Measurements from ENCODE around the gene UAP1L1.

UAP1L1 gene

DNA sequence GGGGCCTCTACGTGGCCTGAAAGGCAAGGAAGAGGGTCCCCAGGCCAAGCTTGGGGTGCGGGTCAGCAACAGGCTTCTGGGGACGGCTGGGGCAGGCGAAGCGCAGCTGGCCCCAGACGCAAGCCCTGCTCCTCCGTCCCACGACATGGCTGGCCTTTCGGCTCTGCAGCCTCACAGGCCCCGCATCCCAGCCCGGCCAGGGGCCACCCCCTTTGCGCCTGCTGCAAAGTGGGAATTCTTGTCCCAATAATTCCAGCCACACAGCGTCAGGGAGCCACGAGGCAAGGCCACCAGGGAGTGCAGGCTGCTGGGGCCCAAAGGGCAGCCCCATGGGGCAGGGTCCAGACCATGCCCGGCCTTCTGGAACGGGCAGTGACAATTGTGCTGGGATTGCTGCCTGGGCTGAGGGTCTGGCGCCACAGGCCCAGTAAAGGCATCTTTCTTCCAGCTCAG is 22.4 kb upstream of the UAP1L1 start:
- DNase-seq: no peak
- TF ChIP-seq EZH2 (optimal IDR thresholded peaks at IDR 0.05; ENCODE audit: low read depth, low read length): no peak
- no peak for TF ChIP-seq EZH2phosphoT487 (IDR thresholded peaks at IDR 0.05; ENCODE audit: low read length)
- TF ChIP-seq, protein P1, sequence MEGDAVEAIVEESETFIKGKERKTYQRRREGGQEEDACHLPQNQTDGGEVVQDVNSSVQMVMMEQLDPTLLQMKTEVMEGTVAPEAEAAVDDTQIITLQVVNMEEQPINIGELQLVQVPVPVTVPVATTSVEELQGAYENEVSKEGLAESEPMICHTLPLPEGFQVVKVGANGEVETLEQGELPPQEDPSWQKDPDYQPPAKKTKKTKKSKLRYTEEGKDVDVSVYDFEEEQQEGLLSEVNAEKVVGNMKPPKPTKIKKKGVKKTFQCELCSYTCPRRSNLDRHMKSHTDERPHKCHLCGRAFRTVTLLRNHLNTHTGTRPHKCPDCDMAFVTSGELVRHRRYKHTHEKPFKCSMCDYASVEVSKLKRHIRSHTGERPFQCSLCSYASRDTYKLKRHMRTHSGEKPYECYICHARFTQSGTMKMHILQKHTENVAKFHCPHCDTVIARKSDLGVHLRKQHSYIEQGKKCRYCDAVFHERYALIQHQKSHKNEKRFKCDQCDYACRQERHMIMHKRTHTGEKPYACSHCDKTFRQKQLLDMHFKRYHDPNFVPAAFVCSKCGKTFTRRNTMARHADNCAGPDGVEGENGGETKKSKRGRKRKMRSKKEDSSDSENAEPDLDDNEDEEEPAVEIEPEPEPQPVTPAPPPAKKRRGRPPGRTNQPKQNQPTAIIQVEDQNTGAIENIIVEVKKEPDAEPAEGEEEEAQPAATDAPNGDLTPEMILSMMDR (IDR thresholded peaks at IDR 0.05; ENCODE audit: low read length): no peak
- Histone ChIP-seq H3K36me3 (replicated peaks; ENCODE audit: insufficient read depth, low read length) (no peaks in the 10 kb centered on the region), H3F3A (ENCODE audit: insufficient read depth, low read length) (no peaks in the 10 kb centered on the region), H3K27me3 (replicated peaks; ENCODE audit: insufficient read depth, low read length) (peaks cover 72% of the 10 kb centered on the region), H4K20me1 (ENCODE audit: insufficient read depth, low read length) (no peaks in the 10 kb centered on the region), H3K4me3 (ENCODE audit: low read length) (no peak overlapping the region), H3K9me3 (replicated peaks; ENCODE audit: insufficient read depth, low read length) (no peaks in the 10 kb centered on the region), H3K9me2 (replicated peaks; ENCODE audit: insufficient read depth, low read length) (no peaks in the 10 kb centered on the region), H3K4me2 (ENCODE audit: low read depth, low read length) (no peak overlapping the region), H3K9ac (ENCODE audit: low read length) (no peak overlapping the region), H3K79me2 (ENCODE audit: low read length) (no peaks in the 10 kb centered on the region), H2AFZ (ENCODE audit: low read length) (no peak overlapping the region), H3K27ac (ENCODE audit: low read length) (no peak overlapping the region), H3K4me1 (ENCODE audit: low read length) (no peaks in the 10 kb centered on the region)

DNA sequence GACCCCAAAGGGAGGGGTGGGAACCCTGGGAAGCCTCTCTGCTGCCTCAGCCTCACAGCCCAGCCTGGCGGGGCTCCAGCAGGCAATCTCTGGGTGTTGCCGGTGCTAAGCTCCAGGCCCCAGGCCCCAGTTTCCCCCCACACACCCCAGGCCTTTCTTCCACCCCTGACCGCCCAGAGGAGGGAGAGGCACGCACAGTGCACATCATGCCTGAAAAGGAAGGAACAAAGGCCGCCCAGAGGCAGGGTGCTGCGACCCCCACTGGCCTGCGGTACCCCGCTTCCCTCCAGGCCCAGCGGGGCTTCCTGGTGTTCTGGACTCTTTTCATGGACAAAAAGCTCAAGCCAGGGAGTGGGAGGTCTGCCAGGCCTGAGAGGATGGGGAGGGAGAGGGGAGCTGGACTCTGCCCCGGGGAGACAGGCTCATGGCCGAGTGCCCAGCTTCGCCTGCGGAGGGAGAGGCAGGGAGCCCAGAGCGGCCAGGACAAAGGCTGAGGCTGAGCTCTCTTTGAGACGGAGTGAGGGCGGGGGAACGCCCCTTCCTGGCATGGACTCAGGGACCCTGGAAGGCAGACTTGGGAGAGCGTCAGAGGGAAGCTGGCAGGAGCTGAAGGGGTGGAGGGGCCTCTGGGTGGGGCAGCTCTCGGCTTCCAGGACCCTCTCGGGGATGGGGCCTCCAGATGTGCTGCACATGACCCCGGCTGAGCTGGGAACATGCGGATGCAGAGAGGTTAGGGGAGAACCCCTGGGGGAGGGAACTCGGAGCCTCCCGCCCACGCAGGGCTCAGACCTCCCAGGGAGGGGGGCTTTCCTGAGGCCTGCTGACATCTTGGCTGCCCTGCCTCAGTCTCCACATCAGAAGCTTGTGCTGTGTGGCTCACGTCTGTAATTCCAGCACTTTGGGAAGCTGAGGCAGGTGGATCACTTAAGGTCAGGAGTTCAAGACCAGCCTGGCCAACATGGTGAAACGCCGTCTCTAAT is 21.6 kb upstream of the UAP1L1 start:
- no peak for DNase-seq

DNA sequence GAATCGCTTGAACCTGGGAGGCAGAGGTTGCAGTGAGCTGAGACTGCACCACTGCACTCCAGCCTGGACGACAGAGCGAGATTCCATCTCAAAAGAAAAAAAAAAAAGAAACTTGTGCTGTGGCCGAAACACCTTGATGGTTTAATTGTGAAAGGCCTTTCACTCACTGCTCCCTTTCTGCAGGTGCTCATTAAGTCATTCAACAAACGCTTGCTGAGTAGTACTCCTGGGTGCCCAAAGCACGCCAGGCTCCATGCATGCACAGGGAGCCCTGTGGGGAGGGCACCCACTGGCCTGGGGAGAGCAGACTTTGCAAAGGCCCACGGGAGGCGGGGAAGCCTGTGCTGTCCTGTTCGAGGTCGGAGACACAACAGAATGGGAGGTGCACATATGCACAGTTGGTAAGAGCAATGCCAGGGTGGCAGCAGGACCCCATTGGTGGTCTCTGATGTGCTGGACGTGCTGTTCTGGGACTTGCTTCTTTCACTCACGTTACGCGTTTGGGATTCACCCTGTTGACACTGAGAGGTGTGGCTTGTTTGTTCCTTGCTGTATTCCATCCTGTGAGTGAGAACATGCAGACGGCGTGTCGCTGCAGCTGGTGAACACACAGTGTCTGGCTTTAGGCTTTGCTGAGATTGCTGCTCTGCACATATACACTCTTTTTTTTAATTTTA is 20.4 kb upstream of the UAP1L1 start:
- no peaks in the 10 kb centered on the region for H3K79me2 ChIP-seq (ENCODE audit: low read length)

More for the DNA sequence above, 21.6 kb upstream of the UAP1L1 start:
- Histone ChIP-seq H3K9me2 (replicated peaks; ENCODE audit: insufficient read depth, low read length) (no peaks in the 10 kb centered on the region), H3K79me2 (ENCODE audit: low read length) (no peaks in the 10 kb centered on the region), H3K4me2 (ENCODE audit: low read depth, low read length) (no peak overlapping the region), H3K36me3 (replicated peaks; ENCODE audit: insufficient read depth, low read length) (no peaks in the 10 kb centered on the region), H3K9me3 (replicated peaks; ENCODE audit: insufficient read depth, low read length) (no peaks in the 10 kb centered on the region), H3K27ac (ENCODE audit: low read length) (no peak overlapping the region), H3K4me1 (ENCODE audit: low read length) (no peaks in the 10 kb centered on the region), H2AFZ (ENCODE audit: low read length) (no peak overlapping the region), H3K9ac (ENCODE audit: low read length) (no peak overlapping the region), H4K20me1 (ENCODE audit: insufficient read depth, low read length) (no peaks in the 10 kb centered on the region), H3K27me3 (replicated peaks; ENCODE audit: insufficient read depth, low read length) (peaks cover 71% of the 10 kb centered on the region), H3F3A (ENCODE audit: insufficient read depth, low read length) (no peaks in the 10 kb centered on the region), H3K4me3 (ENCODE audit: low read length) (no peak overlapping the region)
- TF ChIP-seq, protein P1 (IDR thresholded peaks at IDR 0.05; ENCODE audit: low read length): no peak
- TF ChIP-seq EZH2phosphoT487 (IDR thresholded peaks at IDR 0.05; ENCODE audit: low read length): no peak
- TF ChIP-seq EZH2 (optimal IDR thresholded peaks at IDR 0.05; ENCODE audit: low read depth, low read length): no peak

More for the DNA sequence above, 20.4 kb upstream of the UAP1L1 start:
- no peak for DNase-seq
- Histone ChIP-seq H3K4me3 (ENCODE audit: low read length) (no peak overlapping the region), H4K20me1 (ENCODE audit: insufficient read depth, low read length) (no peaks in the 10 kb centered on the region), H3K9me3 (replicated peaks; ENCODE audit: insufficient read depth, low read length) (no peaks in the 10 kb centered on the region), H3K9me2 (replicated peaks; ENCODE audit: insufficient read depth, low read length) (no peaks in the 10 kb centered on the region), H3K27me3 (replicated peaks; ENCODE audit: insufficient read depth, low read length) (peaks cover 61% of the 10 kb centered on the region), H3K4me1 (ENCODE audit: low read length) (no peaks in the 10 kb centered on the region), H3F3A (ENCODE audit: insufficient read depth, low read length) (no peaks in the 10 kb centered on the region), H3K9ac (ENCODE audit: low read length) (no peak overlapping the region), H3K27ac (ENCODE audit: low read length) (no peak overlapping the region), H3K4me2 (ENCODE audit: low read depth, low read length) (no peak overlapping the region), H3K36me3 (replicated peaks; ENCODE audit: insufficient read depth, low read length) (no peaks in the 10 kb centered on the region), H2AFZ (ENCODE audit: low read length) (no peak overlapping the region)
- no peak for TF ChIP-seq EZH2phosphoT487 (IDR thresholded peaks at IDR 0.05; ENCODE audit: low read length)
- no peak for TF ChIP-seq EZH2 (optimal IDR thresholded peaks at IDR 0.05; ENCODE audit: low read depth, low read length)
- TF ChIP-seq, protein P1 (IDR thresholded peaks at IDR 0.05; ENCODE audit: low read length): no peak
